Fibroblast of lung (primary cell): Measurements from ENCODE around the gene METAP2.

Experiments
- EZH2 ChIP-seq: IDR thresholded peaks from 2 replicates; pipeline ENCODE4 v1.5.1; 2012; ENCODE audit warnings: low read length, control low read depth, mild to moderate bottlenecking; ENCODE audit errors: missing control alignments
- TF ChIP-seq, protein P1 (sequence below), 2 donors: IDR thresholded peaks in 1 of 2; conservative IDR thresholded peaks in 1 of 2; 1 replicate in 1 of 2; 2 replicates in 1 of 2; pipeline ENCODE4 v1.5.1; 2011 to 2012; ENCODE audit warnings: low read length in 2 of 2, control low read depth in 1 of 2, inconsistent platforms in 1 of 2, low read depth in 1 of 2, mild to moderate bottlenecking in 1 of 2

DNA sequence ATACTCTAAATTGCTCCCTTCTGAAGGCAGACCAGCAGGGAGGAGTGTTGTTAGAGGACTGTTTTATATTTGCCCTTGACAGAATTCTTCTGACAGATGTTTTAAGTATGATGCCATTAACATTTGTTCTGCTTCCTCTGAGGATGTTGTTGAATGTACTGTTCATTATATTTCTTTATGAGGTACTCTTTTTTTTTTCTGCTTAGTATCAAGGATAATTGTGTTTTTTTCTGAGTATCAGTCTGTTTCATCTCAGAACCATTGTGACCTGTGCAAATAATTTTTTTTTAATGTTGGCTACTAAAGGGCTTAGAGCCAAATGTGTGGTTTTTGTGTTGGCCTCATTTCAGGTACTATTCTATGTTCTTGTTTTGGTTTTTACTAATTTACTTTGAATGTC is 10.6 kb downstream of the METAP2 start:
- TF ChIP-seq, protein P1, sequence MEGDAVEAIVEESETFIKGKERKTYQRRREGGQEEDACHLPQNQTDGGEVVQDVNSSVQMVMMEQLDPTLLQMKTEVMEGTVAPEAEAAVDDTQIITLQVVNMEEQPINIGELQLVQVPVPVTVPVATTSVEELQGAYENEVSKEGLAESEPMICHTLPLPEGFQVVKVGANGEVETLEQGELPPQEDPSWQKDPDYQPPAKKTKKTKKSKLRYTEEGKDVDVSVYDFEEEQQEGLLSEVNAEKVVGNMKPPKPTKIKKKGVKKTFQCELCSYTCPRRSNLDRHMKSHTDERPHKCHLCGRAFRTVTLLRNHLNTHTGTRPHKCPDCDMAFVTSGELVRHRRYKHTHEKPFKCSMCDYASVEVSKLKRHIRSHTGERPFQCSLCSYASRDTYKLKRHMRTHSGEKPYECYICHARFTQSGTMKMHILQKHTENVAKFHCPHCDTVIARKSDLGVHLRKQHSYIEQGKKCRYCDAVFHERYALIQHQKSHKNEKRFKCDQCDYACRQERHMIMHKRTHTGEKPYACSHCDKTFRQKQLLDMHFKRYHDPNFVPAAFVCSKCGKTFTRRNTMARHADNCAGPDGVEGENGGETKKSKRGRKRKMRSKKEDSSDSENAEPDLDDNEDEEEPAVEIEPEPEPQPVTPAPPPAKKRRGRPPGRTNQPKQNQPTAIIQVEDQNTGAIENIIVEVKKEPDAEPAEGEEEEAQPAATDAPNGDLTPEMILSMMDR (conservative IDR thresholded peaks at IDR 0.05 in 1 of 2, IDR thresholded peaks at IDR 0.05 in 1 of 2; ENCODE audit: low read depth in 1 of 2, low read length in 2 of 2) = no peak
- no peak for TF ChIP-seq EZH2
